Tibial nerve (tissue), 4 donors: ENCODE measurements around the gene TMUB1. TPM values are rescaled to one million over a fixed set of nuclear protein-coding genes. Genes with fewer than 3 reads are reported as not detected.

ENCODE experiments used
- DNase-seq, 2 donors: peaks; one replicate each; pipeline ENCODE4 v3.0.0-alpha.2; 2019; ENCODE audit warnings: low spot score in 2 of 2
- H3K27ac ChIP-seq, 4 donors: fragments of 200-600 bp; sonication (generic) in 3 of 4; one replicate each; pipeline ENCODE4 v1.5.1; 2017 to 2019; ENCODE audit warnings: mild to moderate bottlenecking in 1 of 4
- H3K27me3 ChIP-seq, 2 donors: fragments of 200-600 bp; sonication (generic) in 1 of 2; one replicate each; pipeline versions ENCODE4 v1.5.1 to v1.6.0; 2017 to 2019
- H3K36me3 ChIP-seq, 3 donors: fragments of 200-600 bp; sonication (generic); one replicate each; pipeline ENCODE4 v1.5.1; 2018 to 2019
- H3K4me1 ChIP-seq, 4 donors: fragments of 200-600 bp; sonication (generic) in 3 of 4; one replicate each; pipeline ENCODE4 v1.5.1; 2017 to 2019
- H3K4me3 ChIP-seq, 4 donors: fragments of 200-600 bp; sonication (generic) in 3 of 4; one replicate each; pipeline ENCODE4 v1.5.1; 2017 to 2019; ENCODE audit warnings: mild to moderate bottlenecking in 1 of 4, moderate library complexity in 1 of 4
- H3K9me3 ChIP-seq, 4 donors: fragments of 200-600 bp; sonication (generic) in 3 of 4; one replicate each; pipeline ENCODE4 v1.5.1; 2017 to 2019
- EP300 ChIP-seq, 2 donors: sonication (generic); formaldehyde crosslinking; IDR thresholded peaks; one replicate each; pipeline ENCODE4 v1.6.1; 2017; ENCODE audit warnings: antibody characterized with exemption in 2 of 2, mild to moderate bottlenecking in 1 of 2
- POLR2A ChIP-seq, 2 donors: fragments of 450-650 bp; IDR thresholded peaks; one replicate each; pipeline ENCODE4 v1.6.1; 2017; ENCODE audit warnings: antibody characterized with exemption in 2 of 2, mild to moderate bottlenecking in 2 of 2, moderate library complexity in 2 of 2
- WGBS, 2 donors: methylation state at CpG; one replicate each; pipeline ENCODE4 v1.1.5; 2018; 5-methylcytosine and 5-hydroxymethylcytosine counted together
- total RNA-seq, 4 donors: library from RNA; depleted of rRNA; stranded (reverse); fragments of >200 nt; gene quantifications; one replicate each; pipeline ENCODE4 v1.1.0, GENCODE V29; 2016
- TF ChIP-seq, protein P1 (sequence below), 5 experiments: fragments of 200-600 bp in 3 of 5; fragments of 450-650 bp in 2 of 5; sonication (generic) in 3 of 5; IDR thresholded peaks; one replicate each; pipeline ENCODE4 v1.5.1; 2016 to 2019; ENCODE audit warnings: antibody characterized with exemption in 5 of 5, mild to moderate bottlenecking in 3 of 5, moderate library complexity in 2 of 5

Gene TMUB1
- total RNA-seq, 4 donors from 2014 or later = 24.3 to 61.5 (median 33.8) TPM

DNA sequence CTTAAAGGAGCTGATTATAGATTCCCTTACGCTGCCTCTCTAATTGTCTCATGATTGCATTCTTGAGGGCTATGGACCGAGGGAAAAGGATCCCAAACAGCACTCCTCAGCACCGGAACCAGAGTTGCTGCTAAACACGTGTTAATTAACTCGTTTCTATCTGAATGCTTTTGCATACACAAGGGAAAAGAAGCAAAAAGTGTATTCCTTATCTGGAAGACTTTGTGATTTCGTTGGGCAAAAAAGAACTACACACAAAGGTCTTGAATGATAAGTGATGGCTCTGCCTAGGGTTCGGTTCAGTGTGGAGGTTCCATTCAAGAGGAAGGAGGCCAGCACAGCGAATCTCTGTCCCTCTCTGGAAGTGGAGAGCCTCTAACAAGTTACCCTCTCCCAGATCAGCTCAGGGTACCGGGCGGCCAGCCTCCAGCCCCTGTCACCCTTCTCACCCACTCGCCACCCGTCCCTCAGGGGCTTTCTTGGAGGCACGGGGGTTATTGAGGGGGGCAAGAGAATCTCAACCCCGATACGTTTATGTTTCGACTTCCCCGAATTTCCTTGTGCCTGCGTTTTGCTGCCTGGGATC, 24.4 kb downstream of the TMUB1 start:
- Histone ChIP-seq H3K4me3 (peak overlapping the region; percentile 72 to 91 (median 80)), H3K27ac (peak overlapping the region; percentile 93 to 97 (median 96)), H3K36me3 (peaks cover 0 to 16% (median 0%) of the 10 kb centered on the region in 3 donors), H3K9me3 (no peaks in the 10 kb centered on the region), H3K27me3 (no peaks in the 10 kb centered on the region), H3K4me1 (peaks cover 0 to 60% (median 42%) of the 10 kb centered on the region in 4 donors)
- WGBS, 2 donors = 4 to 5% methylated on average over 18 of the region's 18 CpGs
- DNase-seq = no peak
- TF ChIP-seq EP300 (IDR thresholded peaks at IDR 0.05) = no peak
- TF ChIP-seq, protein P1, sequence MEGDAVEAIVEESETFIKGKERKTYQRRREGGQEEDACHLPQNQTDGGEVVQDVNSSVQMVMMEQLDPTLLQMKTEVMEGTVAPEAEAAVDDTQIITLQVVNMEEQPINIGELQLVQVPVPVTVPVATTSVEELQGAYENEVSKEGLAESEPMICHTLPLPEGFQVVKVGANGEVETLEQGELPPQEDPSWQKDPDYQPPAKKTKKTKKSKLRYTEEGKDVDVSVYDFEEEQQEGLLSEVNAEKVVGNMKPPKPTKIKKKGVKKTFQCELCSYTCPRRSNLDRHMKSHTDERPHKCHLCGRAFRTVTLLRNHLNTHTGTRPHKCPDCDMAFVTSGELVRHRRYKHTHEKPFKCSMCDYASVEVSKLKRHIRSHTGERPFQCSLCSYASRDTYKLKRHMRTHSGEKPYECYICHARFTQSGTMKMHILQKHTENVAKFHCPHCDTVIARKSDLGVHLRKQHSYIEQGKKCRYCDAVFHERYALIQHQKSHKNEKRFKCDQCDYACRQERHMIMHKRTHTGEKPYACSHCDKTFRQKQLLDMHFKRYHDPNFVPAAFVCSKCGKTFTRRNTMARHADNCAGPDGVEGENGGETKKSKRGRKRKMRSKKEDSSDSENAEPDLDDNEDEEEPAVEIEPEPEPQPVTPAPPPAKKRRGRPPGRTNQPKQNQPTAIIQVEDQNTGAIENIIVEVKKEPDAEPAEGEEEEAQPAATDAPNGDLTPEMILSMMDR (IDR thresholded peaks at IDR 0.05) = no peak
- no peak for TF ChIP-seq POLR2A (IDR thresholded peaks at IDR 0.05)

DNA sequence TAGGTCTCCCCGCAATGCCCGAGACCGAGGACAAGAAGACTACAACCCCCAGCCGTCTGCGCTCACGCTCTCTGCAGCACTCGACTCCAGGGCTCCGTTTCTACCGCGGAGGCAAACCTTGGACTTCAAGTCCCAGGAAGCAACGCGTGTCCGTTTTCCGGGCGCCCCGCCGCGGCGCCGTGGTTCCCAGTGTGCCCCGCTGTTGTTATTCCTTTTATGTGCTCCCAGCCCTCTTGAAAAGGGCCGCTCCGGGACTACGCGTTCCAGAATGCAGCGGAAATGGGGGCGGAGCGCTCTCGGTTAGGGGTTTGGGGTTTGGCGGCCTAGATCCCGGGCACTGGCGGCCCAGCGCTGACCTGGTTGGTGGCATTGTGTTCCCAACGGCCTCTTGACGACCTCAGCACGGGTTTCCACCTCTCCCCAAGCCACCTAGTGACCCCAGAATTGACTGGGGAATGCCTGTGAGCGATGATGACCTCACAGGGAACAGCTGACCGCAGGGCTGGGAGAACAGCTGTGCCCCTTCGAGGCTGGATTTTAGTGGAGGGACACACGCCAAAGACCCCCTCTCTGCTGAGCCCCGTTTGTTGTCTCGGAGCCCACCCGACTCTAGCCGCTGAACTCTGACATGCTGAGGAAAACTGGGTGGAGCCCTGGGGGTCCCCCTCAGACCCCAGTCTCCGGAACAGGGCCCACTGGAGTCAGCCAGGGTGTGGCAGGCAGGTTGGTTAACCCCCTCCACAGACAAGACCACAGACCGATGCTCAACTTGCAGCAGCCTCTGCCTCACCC, 25.1 kb downstream of the TMUB1 start:
- Histone ChIP-seq H3K9me3 (no peaks in the 10 kb centered on the region), H3K27ac (peak overlapping the region; percentile 93 to 97 (median 96)), H3K4me3 (peak overlapping the region; percentile 39 to 91 (median 79)), H3K36me3 (peaks cover 0 to 22% (median 0%) of the 10 kb centered on the region in 3 donors), H3K4me1 (peaks cover 0 to 53% (median 42%) of the 10 kb centered on the region in 4 donors), H3K27me3 (no peaks in the 10 kb centered on the region)
- peak; percentile 95 to 97 for DNase-seq
- TF ChIP-seq POLR2A (IDR thresholded peaks at IDR 0.05) (peak; percentile 77 to 97), EP300 (IDR thresholded peaks at IDR 0.05) (peak; percentile 93 to 98)
- TF ChIP-seq, protein P1 (IDR thresholded peaks at IDR 0.05) = peak in 2 of 5 experiments; percentile 27 to 28
- 0% methylated on average over 21 to 39 of the region's 46 CpGs for WGBS, 2 donors

GRCh38 chr7:151057506-151057988, 25.7 kb downstream of the TMUB1 start, which contains the start of gene CDK5:
Gene CDK5, minus strand, starts transcription at chr7:151057897. Its CDS starts 49 bp downstream, at chr7:151057848.
- Histone ChIP-seq H3K9me3 (no peaks in the 10 kb centered on the region), H3K36me3 (peaks cover 0 to 28% (median 0%) of the 10 kb centered on the region in 3 donors), H3K4me3 (peak within 1 kb of the TSS; percentile 39 to 91 (median 79)), H3K4me1 (peaks cover 0 to 47% (median 37%) of the 10 kb centered on the region in 4 donors), H3K27me3 (peaks cover 0 to under 1% of the 10 kb centered on the region in 2 donors), H3K27ac (peak within 1 kb of the TSS; percentile 93 to 97 (median 96))
- WGBS, 2 donors = 1% methylated on average over 13 to 30 of the region's 30 CpGs
- peak in 1 of 2 donors; percentile 32 for DNase-seq
- TF ChIP-seq POLR2A (IDR thresholded peaks at IDR 0.05) (no peak), EP300 (IDR thresholded peaks at IDR 0.05) (no peak)
- TF ChIP-seq, protein P1 (IDR thresholded peaks at IDR 0.05) = no peak

GRCh38 chr7:151056666-151057505, 26.4 kb downstream of the TMUB1 start:
- TF ChIP-seq POLR2A (IDR thresholded peaks at IDR 0.05) (no peak), EP300 (IDR thresholded peaks at IDR 0.05) (no peak)
- TF ChIP-seq, protein P1 (IDR thresholded peaks at IDR 0.05) = no peak
- Histone ChIP-seq H3K27ac (peak overlapping the region in 2 of 4 donors; percentile 95 to 97), H3K4me1 (peaks cover 0 to 40% (median 32%) of the 10 kb centered on the region in 4 donors), H3K27me3 (peaks cover 0 to 6% of the 10 kb centered on the region in 2 donors), H3K4me3 (peak overlapping the region; percentile 39 to 91 (median 79)), H3K9me3 (no peaks in the 10 kb centered on the region), H3K36me3 (peaks cover 0 to 35% (median 0%) of the 10 kb centered on the region in 3 donors)
- no peak for DNase-seq
- 21 to 38% methylated on average over 17 to 29 of the region's 29 CpGs for WGBS, 2 donors
